ENCODE data around the gene PDZD2.
"Not testable (repeated sequence)": the region's sequence is repeated elsewhere in the genome, so short reads cannot be mapped to it uniquely, and the experiment has no call there.

PDZD2 gene

GRCh38 chr5:32002755-32003154, 363.8 kb downstream of the PDZD2 start:
- Histone ChIP-seq H2AFZ (ENCODE audit: low read length, unreplicated experiment) (no peak overlapping the region), H3K4me3 (ENCODE audit: low read depth, low read length) (no peak overlapping the region), H3K27ac (ENCODE audit: low read depth, low read length) (no peak overlapping the region), H3K27me3 (ENCODE audit: insufficient read depth, low read length) (peaks cover 12% of the 10 kb centered on the region), H3K79me2 (ENCODE audit: control insufficient read depth, insufficient read depth, low read length, unreplicated experiment) (no peaks in the 10 kb centered on the region), H3K36me3 (ENCODE audit: insufficient read depth, low read length) (no peaks in the 10 kb centered on the region), H3K4me1 (ENCODE audit: control insufficient read depth, insufficient read depth, low read length, unreplicated experiment) (no peaks in the 10 kb centered on the region)

GRCh38 chr5:32003981-32004380, 365.1 kb downstream of the PDZD2 start:
- Histone ChIP-seq H2AFZ (ENCODE audit: low read length, unreplicated experiment) (no peak overlapping the region), H3K4me1 (ENCODE audit: control insufficient read depth, insufficient read depth, low read length, unreplicated experiment) (no peaks in the 10 kb centered on the region), H3K27me3 (ENCODE audit: insufficient read depth, low read length) (no peaks in the 10 kb centered on the region; the same call in 1 of the 2 replicates), H3K27ac (ENCODE audit: low read depth, low read length) (no peak overlapping the region), H3K36me3 (ENCODE audit: insufficient read depth, low read length) (no peaks in the 10 kb centered on the region), H3K4me3 (ENCODE audit: low read depth, low read length) (no peak overlapping the region), H3K79me2 (ENCODE audit: control insufficient read depth, insufficient read depth, low read length, unreplicated experiment) (no peaks in the 10 kb centered on the region)

- H3K4me3 ChIP-seq (ENCODE audit: low read depth, low read length) = no peak overlapping the region
- no peak overlapping the region for H2AFZ ChIP-seq (ENCODE audit: low read length, unreplicated experiment)
Measured at GRCh38 chr5:32004404-32004803, 365.5 kb downstream of the PDZD2 start.

GRCh38 chr5:32008746-32009145, 369.8 kb downstream of the PDZD2 start:
- no peak overlapping the region for H3K4me3 ChIP-seq (ENCODE audit: low read depth, low read length)
- H3K27ac ChIP-seq (ENCODE audit: low read depth, low read length) = no peak overlapping the region
- H2AFZ ChIP-seq (ENCODE audit: low read length, unreplicated experiment) = no peak overlapping the region
- no peaks in the 10 kb centered on the region for H3K36me3 ChIP-seq (ENCODE audit: insufficient read depth, low read length)
- peaks cover 11% of the 10 kb centered on the region; the same call in 1 of the 2 replicates for H3K27me3 ChIP-seq (ENCODE audit: insufficient read depth, low read length)
- no peaks in the 10 kb centered on the region for H3K4me1 ChIP-seq (ENCODE audit: control insufficient read depth, insufficient read depth, low read length, unreplicated experiment)
- no peaks in the 10 kb centered on the region for H3K79me2 ChIP-seq (ENCODE audit: control insufficient read depth, insufficient read depth, low read length, unreplicated experiment)

More at GRCh38 chr5:32004404-32004803, 365.5 kb downstream of the PDZD2 start:
- no peaks in the 10 kb centered on the region for H3K79me2 ChIP-seq (ENCODE audit: control insufficient read depth, insufficient read depth, low read length, unreplicated experiment)
- no peaks in the 10 kb centered on the region for H3K4me1 ChIP-seq (ENCODE audit: control insufficient read depth, insufficient read depth, low read length, unreplicated experiment)
- no peak overlapping the region for H3K27ac ChIP-seq (ENCODE audit: low read depth, low read length)
- H3K36me3 ChIP-seq (ENCODE audit: insufficient read depth, low read length) = no peaks in the 10 kb centered on the region
- no peaks in the 10 kb centered on the region; the same call in 1 of the 2 replicates for H3K27me3 ChIP-seq (ENCODE audit: insufficient read depth, low read length)

GRCh38 chr5:32013658-32014057, 374.7 kb downstream of the PDZD2 start:
- H3K4me3 ChIP-seq (ENCODE audit: low read depth, low read length) = no peak overlapping the region
- H3K36me3 ChIP-seq (ENCODE audit: insufficient read depth, low read length) = no peaks in the 10 kb centered on the region
- H2AFZ ChIP-seq (ENCODE audit: low read length, unreplicated experiment) = no peak overlapping the region
- H3K79me2 ChIP-seq (ENCODE audit: control insufficient read depth, insufficient read depth, low read length, unreplicated experiment) = no peaks in the 10 kb centered on the region
- H3K27me3 ChIP-seq (ENCODE audit: insufficient read depth, low read length) = peaks cover 11% of the 10 kb centered on the region
- H3K27ac ChIP-seq (ENCODE audit: low read depth, low read length) = no peak overlapping the region
- H3K4me1 ChIP-seq (ENCODE audit: control insufficient read depth, insufficient read depth, low read length, unreplicated experiment) = no peaks in the 10 kb centered on the region

- Histone ChIP-seq H3K36me3 (ENCODE audit: insufficient read depth, low read length) (no peaks in the 10 kb centered on the region), H3K4me1 (ENCODE audit: control insufficient read depth, insufficient read depth, low read length, unreplicated experiment) (no peaks in the 10 kb centered on the region), H3K27me3 (ENCODE audit: insufficient read depth, low read length) (peaks cover 11% of the 10 kb centered on the region), H3K79me2 (ENCODE audit: control insufficient read depth, insufficient read depth, low read length, unreplicated experiment) (no peaks in the 10 kb centered on the region), H3K27ac (ENCODE audit: low read depth, low read length) (no peak overlapping the region), H3K4me3 (ENCODE audit: low read depth, low read length) (no peak overlapping the region), H2AFZ (ENCODE audit: low read length, unreplicated experiment) (no peak overlapping the region)
Measured at GRCh38 chr5:32014096-32014745, 375.3 kb downstream of the PDZD2 start.

- H3K27me3 ChIP-seq (ENCODE audit: insufficient read depth, low read length) = peaks cover 11% of the 10 kb centered on the region
- not testable (repeated sequence) for H3K36me3 ChIP-seq (ENCODE audit: insufficient read depth, low read length); H3K4me1 ChIP-seq (ENCODE audit: control insufficient read depth, insufficient read depth, low read length, unreplicated experiment); H3K27ac ChIP-seq (ENCODE audit: low read depth, low read length); H3K4me3 ChIP-seq (ENCODE audit: low read depth, low read length); H3K79me2 ChIP-seq (ENCODE audit: control insufficient read depth, insufficient read depth, low read length, unreplicated experiment); H2AFZ ChIP-seq (ENCODE audit: low read length, unreplicated experiment)
Measured at GRCh38 chr5:32015262-32015661, 376.3 kb downstream of the PDZD2 start.

- Histone ChIP-seq H3K36me3 (ENCODE audit: insufficient read depth, low read length) (no peaks in the 10 kb centered on the region), H2AFZ (ENCODE audit: low read length, unreplicated experiment) (peak overlapping the region; percentile 36), H3K4me1 (ENCODE audit: control insufficient read depth, insufficient read depth, low read length, unreplicated experiment) (peaks cover 10% of the 10 kb centered on the region), H3K4me3 (ENCODE audit: low read depth, low read length) (no peak overlapping the region), H3K79me2 (ENCODE audit: control insufficient read depth, insufficient read depth, low read length, unreplicated experiment) (no peaks in the 10 kb centered on the region), H3K27ac (ENCODE audit: low read depth, low read length) (no peak overlapping the region), H3K27me3 (ENCODE audit: insufficient read depth, low read length) (peaks cover 5% of the 10 kb centered on the region)
Measured at GRCh38 chr5:32017692-32018367, 378.9 kb downstream of the PDZD2 start.

- no peaks in the 10 kb centered on the region for H3K36me3 ChIP-seq (ENCODE audit: insufficient read depth, low read length)
- no peaks in the 10 kb centered on the region for H3K79me2 ChIP-seq (ENCODE audit: control insufficient read depth, insufficient read depth, low read length, unreplicated experiment)
- peaks cover 10% of the 10 kb centered on the region for H3K4me1 ChIP-seq (ENCODE audit: control insufficient read depth, insufficient read depth, low read length, unreplicated experiment)
- H3K27me3 ChIP-seq (ENCODE audit: insufficient read depth, low read length) = peaks cover 8% of the 10 kb centered on the region
- H3K4me3 ChIP-seq (ENCODE audit: low read depth, low read length) = no peak overlapping the region
- H2AFZ ChIP-seq (ENCODE audit: low read length, unreplicated experiment) = no peak overlapping the region
- no peak overlapping the region for H3K27ac ChIP-seq (ENCODE audit: low read depth, low read length)
Measured at GRCh38 chr5:32018476-32019436, 379.8 kb downstream of the PDZD2 start.

- Histone ChIP-seq H3K79me2 (ENCODE audit: control insufficient read depth, insufficient read depth, low read length, unreplicated experiment) (no peaks in the 10 kb centered on the region), H2AFZ (ENCODE audit: low read length, unreplicated experiment) (peak overlapping the region; percentile 98), H3K27me3 (ENCODE audit: insufficient read depth, low read length) (peaks cover 9% of the 10 kb centered on the region; the same call in 1 of the 2 replicates), H3K4me3 (ENCODE audit: low read depth, low read length) (peak overlapping the region; percentile 66), H3K36me3 (ENCODE audit: insufficient read depth, low read length) (no peaks in the 10 kb centered on the region), H3K4me1 (ENCODE audit: control insufficient read depth, insufficient read depth, low read length, unreplicated experiment) (peaks cover 10% of the 10 kb centered on the region), H3K27ac (ENCODE audit: low read depth, low read length) (no peak overlapping the region)
Measured at GRCh38 chr5:32020271-32020670, 381.3 kb downstream of the PDZD2 start.

Measured in ACC112 (cell line).